ENCODE data around the gene SLC6A19. TPM values are rescaled to one million over a fixed set of nuclear protein-coding genes. Genes with fewer than 3 reads are reported as not detected.

SLC6A19 gene
- total and polyA plus RNA-seq, 10 of the 15 experiments (the other 5 are each of a cell fraction or from before 2014, with no cell fraction given), result 0.01 to 0.03 TPM; not detected in 8

- Histone ChIP-seq H3K4me1 (ENCODE audit: control insufficient read depth, insufficient read depth, low read length) (no peaks in the 10 kb centered on the region), H3K9me3 (replicated peaks; ENCODE audit: control insufficient read depth, insufficient read depth, low read length) (no peaks in the 10 kb centered on the region), H2AFZ (ENCODE audit: control insufficient read depth, low read depth, low read length) (no peak overlapping the region), H3K4me3 (no peak overlapping the region), H4K20me1 (ENCODE audit: control insufficient read depth, insufficient read depth) (no peaks in the 10 kb centered on the region), H3K27ac (ENCODE audit: control insufficient read depth, insufficient read depth) (no peak overlapping the region), H3K36me3 (ENCODE audit: control insufficient read depth in 2 of 2, insufficient read depth in 2 of 2, low read length in 1 of 2) (peaks cover 0 to 3% of the 10 kb centered on the region in 2 experiments; a peak in 2 of 4 replicates), H3K79me2 (ENCODE audit: control insufficient read depth, insufficient read depth, low read length) (no peaks in the 10 kb centered on the region), H3K27me3 (replicated peaks in 1 of 2; ENCODE audit: control insufficient read depth in 2 of 2, insufficient read depth in 2 of 2, low read length in 1 of 2) (no peaks in the 10 kb centered on the region), H3K4me2 (ENCODE audit: control insufficient read depth, insufficient read depth) (no peak overlapping the region), H3K9ac (ENCODE audit: control insufficient read depth, insufficient read depth, low read length) (no peak overlapping the region)
- ChIA-PET SMC1A (ENCODE audit: uncharacterized antibody, unreplicated experiment) (no interaction called here), RAD21 (ENCODE audit: unreplicated experiment) (no interaction called here), POLR2A (no interaction called here), CTCF (no interaction called here)
- TF ChIP-seq ZNF217 (IDR thresholded peaks at IDR 0.05) (no peak), RB1 (IDR thresholded peaks at IDR 0.05; ENCODE audit: borderline replicate concordance) (no peak), SUZ12 (IDR thresholded peaks at IDR 0.05; ENCODE audit: unreplicated experiment) (no peak)
- TF ChIP-seq, protein P1, sequence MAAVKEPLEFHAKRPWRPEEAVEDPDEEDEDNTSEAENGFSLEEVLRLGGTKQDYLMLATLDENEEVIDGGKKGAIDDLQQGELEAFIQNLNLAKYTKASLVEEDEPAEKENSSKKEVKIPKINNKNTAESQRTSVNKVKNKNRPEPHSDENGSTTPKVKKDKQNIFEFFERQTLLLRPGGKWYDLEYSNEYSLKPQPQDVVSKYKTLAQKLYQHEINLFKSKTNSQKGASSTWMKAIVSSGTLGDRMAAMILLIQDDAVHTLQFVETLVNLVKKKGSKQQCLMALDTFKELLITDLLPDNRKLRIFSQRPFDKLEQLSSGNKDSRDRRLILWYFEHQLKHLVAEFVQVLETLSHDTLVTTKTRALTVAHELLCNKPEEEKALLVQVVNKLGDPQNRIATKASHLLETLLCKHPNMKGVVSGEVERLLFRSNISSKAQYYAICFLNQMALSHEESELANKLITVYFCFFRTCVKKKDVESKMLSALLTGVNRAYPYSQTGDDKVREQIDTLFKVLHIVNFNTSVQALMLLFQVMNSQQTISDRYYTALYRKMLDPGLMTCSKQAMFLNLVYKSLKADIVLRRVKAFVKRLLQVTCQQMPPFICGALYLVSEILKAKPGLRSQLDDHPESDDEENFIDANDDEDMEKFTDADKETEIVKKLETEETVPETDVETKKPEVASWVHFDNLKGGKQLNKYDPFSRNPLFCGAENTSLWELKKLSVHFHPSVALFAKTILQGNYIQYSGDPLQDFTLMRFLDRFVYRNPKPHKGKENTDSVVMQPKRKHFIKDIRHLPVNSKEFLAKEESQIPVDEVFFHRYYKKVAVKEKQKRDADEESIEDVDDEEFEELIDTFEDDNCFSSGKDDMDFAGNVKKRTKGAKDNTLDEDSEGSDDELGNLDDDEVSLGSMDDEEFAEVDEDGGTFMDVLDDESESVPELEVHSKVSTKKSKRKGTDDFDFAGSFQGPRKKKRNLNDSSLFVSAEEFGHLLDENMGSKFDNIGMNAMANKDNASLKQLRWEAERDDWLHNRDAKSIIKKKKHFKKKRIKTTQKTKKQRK (IDR thresholded peaks at IDR 0.05; ENCODE audit: low read depth, low read length), result no peak
- no peak for ATAC-seq
- 58% methylated on average over 17 of the region's 17 CpGs for WGBS (ENCODE audit: insufficient coverage, insufficient replicate concordance, low lambda C conversion rate, missing lambda C conversion rate)
- BruUV-seq (replicated peaks), result no TSS peak
- DNase-seq (ENCODE audit: low read depth, low spot score), result no peak
- FAIRE-seq, result no peak
- intact Hi-C loops (cut with micrococcal nuclease; ENCODE audit: unreplicated experiment) (loop anchor here (5.0 kb wide), 1 partner anchor 55 kb away; no protein-coding TSS in a partner anchor), in situ Hi-C loops (cut with MboI) (no loop called here)
Measured at GRCh38 chr5:1257363-1257762, 56.0 kb downstream of the SLC6A19 start.

DNA sequence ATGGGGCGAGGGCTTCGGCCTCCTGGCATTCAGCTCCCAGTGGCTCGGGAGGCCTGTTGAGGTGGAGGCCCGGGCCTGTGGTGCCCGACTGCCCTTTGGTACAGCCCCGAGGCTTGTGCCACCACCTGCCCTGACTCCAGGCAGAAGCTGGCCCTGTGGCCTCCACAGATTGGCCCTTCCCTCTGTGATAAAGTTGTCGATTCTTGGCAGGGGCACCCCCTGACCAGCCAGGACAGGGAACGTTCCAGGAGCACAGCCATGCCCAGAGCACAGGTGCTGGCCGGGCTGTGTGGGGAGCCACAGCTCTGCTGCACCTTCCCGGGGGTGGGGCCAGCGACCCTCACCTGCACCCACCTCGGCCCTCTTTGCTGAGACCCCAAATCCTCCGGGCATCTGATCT lies 56.4 kb downstream of the SLC6A19 start:
- Histone ChIP-seq H4K20me1 (ENCODE audit: control insufficient read depth, insufficient read depth) (no peaks in the 10 kb centered on the region), H3K9ac (ENCODE audit: control insufficient read depth, insufficient read depth, low read length) (no peak overlapping the region), H3K27me3 (replicated peaks in 1 of 2; ENCODE audit: control insufficient read depth in 2 of 2, insufficient read depth in 2 of 2, low read length in 1 of 2) (no peaks in the 10 kb centered on the region), H3K9me3 (replicated peaks; ENCODE audit: control insufficient read depth, insufficient read depth, low read length) (no peaks in the 10 kb centered on the region), H3K4me1 (ENCODE audit: control insufficient read depth, insufficient read depth, low read length) (no peaks in the 10 kb centered on the region), H3K4me2 (ENCODE audit: control insufficient read depth, insufficient read depth) (no peak overlapping the region), H3K4me3 (no peak overlapping the region), H3K27ac (ENCODE audit: control insufficient read depth, insufficient read depth) (no peak overlapping the region), H2AFZ (ENCODE audit: control insufficient read depth, low read depth, low read length) (no peak overlapping the region), H3K36me3 (ENCODE audit: control insufficient read depth in 2 of 2, insufficient read depth in 2 of 2, low read length in 1 of 2) (peaks cover 0 to 3% of the 10 kb centered on the region in 2 experiments; a peak in 2 of 4 replicates), H3K79me2 (ENCODE audit: control insufficient read depth, insufficient read depth, low read length) (no peaks in the 10 kb centered on the region)
- WGBS (ENCODE audit: insufficient coverage, insufficient replicate concordance, low lambda C conversion rate, missing lambda C conversion rate), result 40% methylated on average over 13 of the region's 13 CpGs
- ChIA-PET SMC1A (ENCODE audit: uncharacterized antibody, unreplicated experiment) (no interaction called here), RAD21 (ENCODE audit: unreplicated experiment) (no interaction called here), POLR2A (no interaction called here), CTCF (no interaction called here)
- FAIRE-seq (no peak), DNase-seq (ENCODE audit: low read depth, low spot score) (no peak), ATAC-seq (no peak)
- intact Hi-C loops (cut with micrococcal nuclease; ENCODE audit: unreplicated experiment), result loop anchor here (5.0 kb wide), 1 partner anchor 54 kb away; no protein-coding TSS in a partner anchor
- in situ Hi-C loops (cut with MboI), result no loop called here
- BruUV-seq (replicated peaks), result no TSS peak
- TF ChIP-seq POLR2A (IDR thresholded peaks at IDR 0.05; ENCODE audit: low read depth, low read length), result no peak
- TF ChIP-seq IRF4 (IDR thresholded peaks at IDR 0.05; ENCODE audit: low read depth, low read length), result no peak
- TF ChIP-seq BHLHE40 (IDR thresholded peaks at IDR 0.05; ENCODE audit: borderline replicate concordance in 1 of 2, low read depth in 2 of 2, low read length in 1 of 2), result no peak
- no peak for TF ChIP-seq ZBTB4 (CRISPR knock-in tag; IDR thresholded peaks at IDR 0.05)
- no peak for TF ChIP-seq NFYA (IDR thresholded peaks at IDR 0.05; ENCODE audit: borderline replicate concordance, low read depth, low read length)

All from GM12878 (cell line).